Stimulated activated CD4-positive, alpha-beta T cell treated with anti-CD3 and anti-CD28 coated beads, Interleukin-4, amount 100 ng/mL, for 1 hour (primary cell): ENCODE data around the gene CAMKV.

Source experiments
- DNase-seq: peaks from one replicate; pipeline ENCODE4 v3.0.0-alpha.2; 2020

CAMKV gene

DNA sequence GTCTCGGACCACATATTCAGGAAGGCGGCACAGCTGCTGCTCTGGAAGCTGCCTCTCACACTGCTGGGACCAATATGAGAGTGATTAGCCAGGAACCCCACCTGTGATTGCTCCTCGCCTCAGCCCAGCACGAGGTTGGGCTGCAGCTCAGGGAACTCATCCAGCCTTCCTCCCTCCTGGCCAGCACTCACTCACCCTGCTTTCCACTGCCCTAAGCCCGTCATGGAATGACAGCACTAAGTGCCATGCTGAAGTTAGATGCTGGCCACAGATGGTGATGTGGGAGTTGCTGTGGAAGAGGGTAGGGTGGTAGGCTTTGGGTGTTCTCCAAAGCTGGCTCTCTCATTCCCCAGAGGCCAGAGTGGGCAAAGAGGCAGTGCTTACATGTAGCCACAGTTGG lies 26.6 kb upstream of the CAMKV start:
- no peak for DNase-seq

DNA sequence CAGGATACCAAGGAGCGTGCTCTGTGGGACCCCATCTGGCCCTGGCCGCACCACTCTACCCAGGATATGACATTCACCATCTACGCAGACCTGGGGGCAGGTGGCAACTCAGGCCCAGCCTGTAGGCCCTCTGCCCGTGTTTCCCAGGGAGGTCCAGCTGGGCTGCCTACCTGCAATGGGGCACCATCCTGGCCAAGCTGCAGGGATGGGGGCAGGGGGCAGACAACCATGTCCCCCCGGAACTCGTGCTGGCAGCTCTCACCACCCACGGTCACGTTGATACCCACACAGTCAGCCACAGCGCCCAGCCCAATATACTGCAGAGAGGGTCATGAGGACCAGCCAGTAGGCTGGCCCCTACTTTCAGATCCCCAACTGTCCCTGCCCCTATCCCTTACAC lies 26.1 kb upstream of the CAMKV start:
- DNase-seq: no peak

DNA sequence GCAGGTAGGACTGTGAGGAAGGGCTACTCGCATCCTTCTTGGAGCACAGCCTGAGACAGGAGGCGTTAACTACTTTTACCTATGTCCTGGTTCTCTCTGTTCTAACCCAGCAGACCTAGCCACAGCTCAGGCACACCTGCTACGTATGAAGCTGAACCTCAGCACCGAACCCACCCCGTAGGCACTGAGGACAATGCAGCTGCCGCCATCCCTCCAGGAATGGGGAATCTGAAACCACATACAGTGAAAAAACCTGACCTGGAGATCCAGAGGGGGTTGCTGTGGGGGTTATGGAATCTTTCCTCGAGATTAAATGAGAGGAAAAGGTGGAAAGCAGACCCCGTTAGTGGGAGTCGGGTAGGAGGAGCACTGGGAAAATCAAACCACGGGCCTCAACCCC lies 19.6 kb upstream of the CAMKV start:
- DNase-seq: no peak

DNA sequence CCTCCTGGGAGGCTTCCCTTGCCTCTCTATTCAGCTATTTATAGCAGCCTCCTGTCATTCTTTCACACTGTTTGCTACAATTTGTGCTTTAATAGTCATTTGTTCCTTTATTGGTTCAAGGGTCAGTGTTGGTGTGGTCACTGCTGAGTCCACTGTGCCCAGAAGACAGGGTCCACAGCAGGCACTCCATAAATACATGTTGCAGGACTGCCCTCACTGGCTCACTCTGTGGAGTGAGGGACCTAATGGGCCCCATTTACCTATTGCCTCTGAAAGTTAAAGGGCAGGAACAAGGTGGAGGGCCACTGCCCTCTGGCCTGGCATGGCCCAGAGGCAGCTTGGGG lies 17.2 kb upstream of the CAMKV start:
- no peak for DNase-seq

DNA sequence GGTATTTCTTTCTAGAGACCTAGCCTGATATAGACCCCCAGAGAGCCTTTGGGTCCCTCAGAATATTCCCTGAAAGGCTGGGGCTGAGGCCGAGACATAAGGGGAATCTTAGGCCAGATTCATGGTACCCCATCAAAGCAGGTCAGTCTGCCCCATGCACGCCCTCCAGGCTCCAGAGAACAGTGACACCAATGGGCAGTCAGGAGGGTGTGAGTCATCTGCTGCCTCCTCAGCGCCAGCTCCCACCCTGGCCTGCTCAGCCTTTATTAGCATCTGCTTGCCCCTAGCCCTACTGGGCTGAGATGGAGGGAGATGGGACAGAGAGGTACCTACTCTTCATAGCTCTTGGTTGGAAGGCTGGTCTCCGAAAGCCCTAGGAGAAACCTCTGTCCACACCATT lies 14.3 kb upstream of the CAMKV start:
- DNase-seq: no peak

DNA sequence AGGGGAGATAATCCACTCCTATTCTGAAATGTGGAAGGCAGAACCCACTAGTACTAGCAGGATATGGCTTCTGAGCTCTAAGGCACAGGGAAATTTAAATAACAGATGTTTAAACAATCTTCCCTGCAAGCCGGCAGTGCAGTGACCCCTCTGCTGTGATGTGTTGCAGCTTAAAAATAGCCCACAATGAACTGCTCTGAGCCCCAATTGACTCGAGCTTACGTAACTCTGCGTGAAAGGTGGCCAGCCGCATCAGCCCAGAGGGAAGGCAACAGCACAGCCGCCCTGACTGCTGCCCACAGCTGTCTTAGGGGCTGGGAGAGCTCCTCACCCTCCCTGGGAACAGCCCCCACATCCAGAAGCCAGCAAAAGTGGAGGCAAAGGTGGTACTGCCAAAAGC lies 12.5 kb upstream of the CAMKV start:
- no peak for DNase-seq

DNA sequence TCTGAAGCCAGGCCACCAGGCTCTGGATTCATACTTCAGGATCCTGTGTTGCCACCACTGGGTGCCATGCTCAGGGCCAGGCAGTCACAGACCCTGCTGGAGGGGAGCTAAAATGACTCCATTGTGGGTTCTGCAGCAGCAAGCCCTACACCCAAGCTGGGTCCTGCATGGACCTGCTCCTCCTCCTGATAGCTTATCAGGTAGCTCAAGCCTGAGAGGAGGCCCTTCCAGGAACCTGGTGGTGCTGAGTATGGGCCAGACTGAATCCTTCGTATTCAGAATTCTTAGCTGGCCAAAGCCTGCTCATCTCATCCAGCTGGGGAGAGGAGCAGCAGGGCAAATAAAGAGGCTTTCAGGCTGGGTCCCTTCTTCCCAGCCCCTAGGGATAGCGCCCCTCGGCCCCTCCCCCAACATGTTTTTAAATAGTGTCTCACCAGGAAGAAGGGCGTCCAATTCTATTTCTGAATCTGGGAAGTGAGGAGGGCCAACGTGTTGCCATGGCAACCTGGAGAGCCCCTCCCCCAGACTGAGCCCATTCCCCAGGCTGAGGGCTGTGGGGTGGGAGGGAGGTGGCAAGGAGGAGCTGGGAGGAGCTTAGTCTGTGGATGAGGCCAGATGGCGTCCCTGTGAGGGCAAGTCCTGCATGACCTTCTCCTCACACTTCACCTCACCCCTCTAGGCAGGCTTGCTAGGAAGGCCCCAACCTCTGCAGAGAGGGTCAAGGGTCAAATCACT lies 11.0 kb upstream of the CAMKV start:
- DNase-seq: no peak

DNA sequence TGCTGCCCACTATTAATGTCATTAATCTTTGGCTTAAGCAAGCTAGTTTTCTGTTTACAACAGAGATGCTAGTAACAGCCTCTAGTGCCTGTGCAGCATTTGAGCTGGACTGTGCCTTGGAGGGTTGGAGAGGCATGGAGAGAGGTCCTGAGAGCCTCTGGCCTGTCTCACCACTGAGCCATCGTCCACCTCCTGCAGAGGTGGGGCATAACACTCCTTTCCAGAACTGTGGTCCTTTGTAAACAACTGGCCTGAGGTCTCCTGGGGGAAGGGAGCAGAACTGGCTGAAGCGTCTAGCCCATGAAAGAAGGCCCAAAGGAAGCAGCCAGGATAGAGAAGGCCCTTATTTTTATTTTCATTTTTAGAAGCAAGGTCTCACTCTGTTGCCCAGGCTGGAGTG lies 10.0 kb upstream of the CAMKV start:
- no peak for DNase-seq

DNA sequence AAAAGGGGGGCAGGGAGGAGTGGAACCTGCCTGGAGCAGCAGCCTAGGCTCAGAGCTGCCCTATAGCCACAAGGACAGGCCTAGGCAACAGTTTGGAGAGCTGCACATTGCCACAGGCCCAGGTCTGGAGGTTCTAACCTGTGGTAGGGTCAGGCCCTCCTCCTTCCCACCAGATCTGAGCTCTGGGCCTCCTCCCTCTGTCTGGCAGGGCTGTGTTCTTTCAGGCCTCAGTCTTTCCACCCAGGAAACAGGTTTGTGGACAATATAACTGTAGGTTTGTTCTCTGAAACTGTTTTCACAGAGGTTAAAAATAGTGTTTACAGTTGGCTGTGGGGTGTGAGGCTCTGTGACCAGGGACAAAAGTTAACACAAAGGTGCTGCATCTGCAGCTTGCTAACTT lies 9.0 kb upstream of the CAMKV start:
- DNase-seq: no peak

DNA sequence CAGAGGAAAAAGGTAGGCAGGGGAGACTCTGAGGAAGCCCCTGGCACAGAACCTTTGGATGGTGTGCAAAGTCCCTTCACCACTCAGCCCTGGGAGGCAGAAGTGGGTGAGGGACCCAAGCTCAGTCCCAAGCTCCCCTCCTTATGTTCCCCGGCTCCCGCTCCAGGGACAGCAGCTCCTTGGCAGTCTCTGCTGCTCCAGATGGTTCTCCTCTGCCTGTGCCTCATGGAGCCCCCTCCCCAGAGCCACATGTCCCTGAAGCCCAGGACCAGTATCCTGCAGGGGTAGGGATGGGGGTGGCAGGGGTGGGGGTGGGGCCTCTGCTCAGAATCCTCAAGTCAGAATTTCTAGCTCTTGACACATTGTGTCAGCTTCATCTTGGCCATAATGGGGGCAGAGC lies 8.0 kb upstream of the CAMKV start:
- no peak for DNase-seq

DNA sequence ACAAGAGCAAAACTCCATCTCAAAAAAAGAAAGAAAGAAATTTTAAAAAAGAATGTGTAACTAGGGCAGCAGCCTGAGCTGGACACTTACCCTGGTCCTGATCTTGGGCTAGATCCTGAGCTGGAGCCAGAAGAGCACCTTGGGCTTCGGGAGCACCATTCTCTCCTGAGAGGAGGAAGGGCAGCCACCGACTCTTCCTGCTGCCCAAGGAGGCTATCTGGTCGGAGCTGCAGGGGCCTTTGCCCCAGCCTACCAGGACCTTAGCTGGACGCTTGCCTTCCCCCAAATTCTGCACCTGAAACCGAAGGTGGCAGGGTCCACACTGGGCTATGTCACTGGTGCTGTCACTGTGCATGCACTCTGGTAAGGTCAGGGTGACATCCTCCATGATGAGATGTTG lies 6.9 kb upstream of the CAMKV start:
- DNase-seq: no peak

DNA sequence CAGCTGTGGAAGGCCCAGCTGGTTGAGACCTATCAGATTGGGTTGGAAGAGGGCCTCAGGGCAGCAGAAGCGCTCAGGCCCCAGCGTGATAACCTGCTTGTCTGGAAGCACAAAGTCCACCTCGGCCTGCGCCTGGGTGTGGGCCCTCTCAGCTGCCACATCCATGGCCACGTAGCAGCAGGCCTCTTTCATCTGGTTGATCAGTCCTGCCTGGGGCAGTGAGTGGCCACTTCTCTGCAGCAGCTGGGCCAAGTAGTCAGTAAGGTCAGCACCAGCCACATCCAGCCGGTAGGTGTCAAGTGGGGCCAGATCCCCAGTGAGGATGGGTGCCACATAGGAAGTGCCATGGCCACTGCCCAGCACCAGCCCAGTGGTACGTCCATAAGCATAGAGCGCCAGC lies 3.9 kb upstream of the CAMKV start:
- no peak for DNase-seq

DNA sequence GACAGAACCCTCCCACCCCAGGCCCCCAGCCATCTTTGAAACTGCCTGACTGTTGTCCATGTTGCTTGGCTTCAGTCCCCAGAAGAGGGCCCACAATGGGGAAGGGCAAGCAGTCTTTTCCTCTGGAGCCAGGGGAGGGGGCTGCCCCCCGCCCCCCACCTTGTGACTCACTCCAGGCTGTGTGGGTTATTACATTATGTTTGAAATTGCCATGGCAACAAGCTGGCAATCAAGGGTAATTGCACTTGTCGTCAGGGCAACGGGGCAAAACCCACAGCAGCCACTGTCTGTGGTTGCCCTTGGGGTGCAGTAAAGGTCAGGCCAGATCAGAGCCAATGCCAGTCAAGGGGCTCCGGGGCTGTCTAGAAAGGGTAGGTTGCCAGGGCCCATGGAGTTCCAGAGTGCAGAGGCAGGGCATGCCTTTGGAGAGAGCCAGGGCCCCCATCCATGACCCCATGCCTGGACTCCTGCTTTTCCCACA lies 3.1 kb upstream of the CAMKV start:
- DNase-seq: no peak

DNA sequence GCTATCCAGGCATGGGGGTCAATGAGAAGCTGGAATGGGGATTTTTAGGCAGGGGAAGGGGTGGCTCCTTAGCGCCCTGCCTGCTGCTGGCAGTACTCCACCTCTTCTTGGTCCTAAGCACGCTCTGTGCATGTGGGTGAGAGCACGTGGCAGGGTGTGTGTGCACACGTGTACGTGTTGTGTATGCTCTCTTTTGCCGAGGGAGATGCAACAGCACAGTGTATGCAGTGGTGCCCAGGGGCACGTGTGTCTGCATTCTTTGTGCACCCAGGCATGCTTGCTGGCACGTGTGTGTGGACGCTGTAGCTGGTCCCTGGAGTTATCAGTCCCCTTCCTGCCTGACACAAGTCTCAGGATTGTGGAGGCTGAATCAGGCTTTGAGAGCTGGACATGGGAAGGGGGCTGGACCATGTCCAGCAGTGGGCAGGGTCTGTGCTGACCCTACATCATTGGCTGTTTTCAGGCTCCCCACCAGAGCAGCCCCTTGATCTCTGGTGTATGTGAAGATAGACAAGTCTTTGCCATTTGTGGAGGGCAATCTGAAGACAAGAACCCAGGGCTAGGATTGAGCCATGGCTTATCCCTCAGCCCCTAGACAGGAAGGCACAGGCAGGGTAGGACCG lies 1.9 kb upstream of the CAMKV start:
- DNase-seq: no peak

DNA sequence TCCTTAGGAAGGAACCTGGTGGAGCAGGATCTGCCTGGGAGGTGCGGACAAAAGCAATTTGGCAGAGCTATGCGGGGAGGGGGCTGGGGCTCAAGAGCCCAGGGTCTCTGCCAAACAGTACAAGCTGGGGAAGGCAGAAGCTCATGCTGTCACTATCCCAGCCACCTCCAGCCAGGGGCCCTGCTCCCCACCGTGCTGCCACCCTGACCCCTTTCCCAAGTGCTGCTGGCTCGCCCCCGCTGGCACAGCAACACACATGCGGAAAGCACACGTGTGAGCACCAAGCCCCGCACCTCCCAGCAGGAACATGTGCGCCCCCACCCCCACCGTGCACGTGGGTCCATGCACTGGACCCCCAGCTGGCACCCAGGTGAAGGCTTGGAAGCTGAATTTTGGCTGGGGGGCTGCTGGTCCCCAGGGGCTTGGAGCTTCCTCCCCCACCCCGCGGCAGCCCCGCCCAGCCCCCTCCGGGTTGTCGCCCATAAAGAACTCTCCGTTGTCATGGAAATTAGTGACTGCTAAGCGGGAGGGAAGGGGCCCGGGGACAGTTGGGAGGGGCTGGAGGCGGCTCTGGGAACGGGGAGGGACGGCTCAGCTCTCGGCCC lies 742 bp downstream of the CAMKV start:
- DNase-seq: no peak

DNA sequence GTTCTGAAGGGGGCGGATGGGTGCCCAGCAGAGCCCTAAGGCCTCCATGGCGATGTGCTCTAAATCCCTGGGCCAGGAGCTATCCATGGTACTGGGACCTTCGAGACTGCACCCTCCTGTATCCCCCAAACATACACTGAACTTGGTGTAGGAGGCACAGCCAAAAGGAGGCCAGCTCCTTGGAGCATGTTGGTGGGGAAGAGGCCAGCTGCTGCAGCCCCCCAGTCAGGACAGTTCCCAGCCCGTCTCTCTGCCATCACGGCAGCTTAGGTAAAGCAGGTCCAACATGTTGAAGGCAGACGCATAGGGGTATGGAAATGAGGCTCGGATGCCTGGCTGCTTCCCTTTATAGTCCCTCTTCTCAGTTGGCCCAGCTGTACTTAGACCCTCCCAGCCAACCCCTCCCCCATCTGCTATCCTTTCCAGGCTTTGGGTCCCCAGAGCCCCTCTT lies 1.8 kb downstream of the CAMKV start:
- DNase-seq: no peak

DNA sequence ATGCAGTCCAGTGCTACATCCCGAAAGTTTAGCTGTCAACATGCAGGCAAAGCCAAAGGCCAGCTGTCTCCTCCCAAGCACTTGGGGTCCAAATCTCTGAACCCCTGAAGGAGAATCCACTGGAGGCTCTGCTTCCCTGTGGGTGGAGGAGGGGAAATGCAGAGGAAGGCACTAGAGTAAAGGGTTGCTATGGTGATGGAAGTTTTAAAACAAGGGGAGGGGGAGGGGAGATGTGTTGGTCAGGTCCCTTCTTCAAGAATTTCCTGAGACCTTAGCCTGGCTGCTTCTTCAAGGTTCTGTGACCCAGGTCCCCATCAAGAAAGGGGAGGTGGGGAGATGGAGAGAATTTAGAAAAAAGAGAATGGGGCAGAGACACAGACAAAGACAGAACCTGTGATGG lies 2.3 kb downstream of the CAMKV start:
- no peak for DNase-seq

DNA sequence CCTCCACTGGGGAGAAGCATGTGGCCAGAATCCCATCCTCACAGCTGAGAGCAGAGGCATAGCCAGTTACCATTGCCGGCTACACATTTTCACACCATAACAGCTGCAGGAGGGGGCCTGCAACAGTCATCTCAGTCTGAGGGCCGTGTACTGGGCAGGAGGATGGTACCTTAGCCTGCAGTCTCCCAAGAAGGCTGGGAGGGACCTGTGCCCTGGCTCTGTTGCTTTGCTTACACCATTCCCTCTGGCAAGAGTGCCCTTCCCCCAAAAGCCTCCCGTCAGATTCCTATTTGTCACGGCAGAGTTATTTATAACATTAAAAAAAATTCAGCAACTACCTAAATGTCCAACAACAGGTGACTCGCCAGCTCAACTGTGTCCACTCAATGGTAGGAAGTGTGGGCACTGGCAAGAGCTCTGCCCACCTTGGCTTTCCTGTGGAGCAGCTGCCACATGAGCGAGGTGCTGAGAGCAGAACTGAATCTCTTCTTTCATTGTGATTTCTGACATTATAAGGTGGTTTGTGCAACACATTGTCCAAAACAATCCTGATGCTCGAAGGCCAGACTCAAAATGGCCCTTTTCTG lies 4.4 kb downstream of the CAMKV start:
- DNase-seq: no peak

DNA sequence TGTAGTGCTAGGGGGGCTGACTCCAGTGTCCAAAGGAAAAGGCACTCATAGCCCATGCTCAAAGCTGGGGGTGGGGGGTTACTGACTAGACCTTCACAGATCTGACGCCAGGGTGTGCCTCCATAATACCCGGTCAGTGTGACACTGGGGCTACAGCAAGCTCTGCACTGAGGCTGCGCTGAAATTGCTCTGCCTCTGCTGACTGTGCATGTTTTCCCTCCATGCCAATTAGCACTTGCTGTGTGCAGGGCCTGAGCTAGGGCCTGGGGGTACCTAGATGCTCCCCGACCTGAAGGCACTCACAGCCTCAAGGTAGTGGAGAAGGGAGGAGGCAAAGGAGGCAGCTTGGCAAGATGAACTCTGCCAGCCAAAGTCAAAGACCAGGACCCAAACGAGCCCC lies 5.2 kb downstream of the CAMKV start:
- DNase-seq: no peak

DNA sequence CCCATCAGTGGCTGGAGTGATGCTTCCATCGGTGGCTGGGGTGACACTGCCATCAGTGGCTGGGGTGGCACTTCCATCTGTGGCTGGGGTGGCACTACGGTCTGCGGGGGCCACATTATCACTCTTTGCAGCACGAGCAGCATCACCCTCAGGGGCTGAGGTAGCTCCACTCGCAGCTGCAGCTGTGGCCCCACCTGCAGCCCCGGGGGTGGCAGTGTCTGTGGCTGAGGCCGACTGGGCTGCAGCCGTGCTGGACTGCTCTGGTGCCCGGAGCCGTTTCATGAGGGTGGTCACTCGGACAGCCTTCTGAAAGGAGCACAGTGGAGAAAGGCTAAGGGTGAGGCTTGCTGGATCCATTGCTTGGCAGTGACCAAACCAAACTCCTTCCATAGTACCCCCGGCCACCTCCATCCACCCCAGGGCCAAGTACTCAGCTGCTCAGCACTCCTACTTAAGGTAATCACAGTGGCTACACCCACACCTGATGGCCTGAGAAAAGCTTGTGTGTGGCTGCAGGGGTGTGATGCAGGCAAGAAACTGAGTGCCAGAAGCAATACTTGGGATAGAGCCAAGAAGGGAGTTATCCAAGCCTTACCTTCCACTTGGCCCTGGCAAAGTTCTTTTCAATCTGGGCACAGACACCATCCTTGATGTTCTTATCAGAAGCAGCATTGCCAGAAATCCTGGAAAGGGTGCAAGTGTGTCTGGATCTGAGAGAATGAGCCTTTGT lies 10.0 kb downstream of the CAMKV start:
- DNase-seq: no peak

DNA sequence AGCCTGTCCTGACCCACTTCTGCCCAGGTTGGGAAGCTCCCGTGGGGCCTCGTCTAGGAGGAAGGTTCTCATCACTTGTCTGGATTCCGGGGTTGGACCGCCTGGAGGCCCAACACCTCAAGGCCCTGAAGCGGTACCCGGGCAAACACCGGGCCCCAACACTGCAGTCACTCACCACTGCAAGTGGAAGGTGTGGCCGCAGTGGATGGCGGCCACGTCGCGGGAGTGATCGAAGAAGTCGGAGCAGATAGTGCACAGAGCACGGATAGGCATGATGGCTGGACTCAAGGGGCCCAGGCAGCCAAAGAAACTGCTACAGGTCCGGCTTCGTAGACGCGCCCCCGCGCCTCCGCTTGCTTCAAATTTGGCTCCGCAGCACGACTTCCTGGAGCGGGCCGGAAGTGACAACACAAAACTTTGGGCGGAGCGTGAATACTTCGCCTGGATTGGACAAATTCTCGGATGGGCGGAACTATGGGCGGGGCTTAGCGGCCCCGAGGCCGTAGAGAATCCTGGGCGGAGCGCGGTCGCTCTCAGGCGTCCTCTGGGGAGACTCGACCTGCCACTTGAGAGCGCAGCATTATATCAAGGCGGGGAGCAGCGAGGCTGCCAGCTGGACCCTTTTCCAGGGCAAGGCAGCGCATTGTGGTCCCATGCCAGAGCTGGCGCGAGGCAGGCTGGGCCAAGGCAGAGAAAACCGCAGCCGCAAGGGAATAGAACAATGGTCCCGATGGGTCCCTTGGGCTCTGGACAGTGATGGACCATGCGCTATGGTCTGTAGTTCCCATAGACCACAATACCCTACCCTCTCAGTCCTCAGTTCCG lies 13.3 kb downstream of the CAMKV start, which contains the start of gene TRAIP:
TSS of gene TRAIP (minus strand) at position 384 of the 825 bp plus-strand sequence. CDS start at position 273, 111 bp downstream.
- DNase-seq: peak; percentile 92

DNA sequence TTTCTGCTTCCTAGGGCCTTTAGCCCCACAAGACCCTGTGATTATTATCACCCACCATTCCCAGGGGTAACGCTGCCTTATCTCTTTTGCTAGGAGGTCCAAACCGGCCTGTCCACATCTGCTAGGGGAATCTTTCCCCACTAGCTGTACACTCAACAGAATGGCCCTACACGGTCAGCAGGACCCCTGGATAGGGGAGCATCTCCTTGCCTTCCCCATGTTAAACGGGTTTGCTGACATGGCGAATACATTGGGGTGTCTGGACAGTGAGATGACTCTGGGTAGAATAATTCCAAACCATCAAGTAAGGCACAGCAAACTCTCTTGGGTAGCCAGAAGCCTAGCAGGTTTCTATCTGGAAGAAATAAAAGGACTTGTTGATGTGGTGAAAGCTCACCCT lies 14.0 kb downstream of the CAMKV start:
- no peak for DNase-seq
